Cardiac fibroblast (primary cell): ENCODE results near the gene IL12RB1.
"Not testable (repeated sequence)": the region's sequence is repeated elsewhere in the genome, so short reads cannot be mapped to it uniquely, and the experiment has no call there.

Experiments
- DNase-seq, 2 donors: peaks; one replicate each; pipeline versions ENCODE4 v3.0.0 to v3.0.0-alpha.2; 2010; ENCODE audit warnings: low read depth in 2 of 2
- H3K4me3 ChIP-seq, 2 donors: replicated peaks in 1 of 2; 1 replicate in 1 of 2; 2 replicates in 1 of 2; pipeline ENCODE4 v1.5.1; 2011; ENCODE audit warnings: low read depth in 2 of 2, low read length in 2 of 2, mild to moderate bottlenecking in 2 of 2, moderate library complexity in 1 of 2
- CTCF ChIP-seq: IDR thresholded peaks from one replicate; pipeline ENCODE4 v1.5.1; 2011; ENCODE audit warnings: low read depth, mild to moderate bottlenecking, low read length, inconsistent platforms

Gene IL12RB1

DNA sequence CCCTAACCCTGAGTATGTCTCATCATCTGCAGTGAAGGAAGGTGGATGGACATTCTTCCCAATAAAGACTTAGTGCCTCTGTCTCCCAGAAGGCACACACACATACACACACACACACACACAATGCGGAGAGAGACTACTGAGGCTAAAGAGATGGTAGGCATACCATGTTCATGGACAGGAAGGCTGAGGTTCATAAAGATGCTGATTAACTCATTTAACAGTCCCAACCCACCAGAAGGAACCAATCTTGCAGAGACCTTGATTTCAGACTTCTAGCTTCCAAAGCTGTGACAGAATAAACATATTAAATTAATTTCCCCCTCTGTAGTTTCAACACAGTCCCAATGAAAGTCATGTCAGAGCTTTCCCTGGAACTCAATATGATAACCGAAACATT is 45.7 kb downstream of the IL12RB1 start:
- no peak for DNase-seq
- no peak overlapping the region for H3K4me3 ChIP-seq
- TF ChIP-seq CTCF: no peak

DNA sequence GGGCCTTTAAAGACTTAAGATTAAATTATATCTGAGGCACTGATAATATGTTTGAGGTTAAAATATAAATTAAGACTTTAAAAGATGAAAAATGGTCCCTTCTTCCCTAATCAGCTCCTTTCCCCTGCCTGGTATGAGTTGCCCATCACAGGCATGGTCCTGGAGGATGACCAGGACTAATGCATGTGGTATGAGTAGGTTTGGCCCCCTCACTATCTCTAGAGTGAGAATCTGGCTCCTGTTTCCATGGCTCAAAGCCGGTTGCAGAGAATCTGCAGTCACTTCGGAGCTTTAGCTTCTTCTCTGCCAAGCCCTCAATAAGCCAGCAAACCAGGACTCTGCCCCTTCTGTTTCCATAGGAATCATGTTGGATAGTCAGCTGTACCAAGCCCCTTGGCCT is 54.6 kb downstream of the IL12RB1 start:
- H3K4me3 ChIP-seq, DNase-seq: not testable (repeated sequence)

DNA sequence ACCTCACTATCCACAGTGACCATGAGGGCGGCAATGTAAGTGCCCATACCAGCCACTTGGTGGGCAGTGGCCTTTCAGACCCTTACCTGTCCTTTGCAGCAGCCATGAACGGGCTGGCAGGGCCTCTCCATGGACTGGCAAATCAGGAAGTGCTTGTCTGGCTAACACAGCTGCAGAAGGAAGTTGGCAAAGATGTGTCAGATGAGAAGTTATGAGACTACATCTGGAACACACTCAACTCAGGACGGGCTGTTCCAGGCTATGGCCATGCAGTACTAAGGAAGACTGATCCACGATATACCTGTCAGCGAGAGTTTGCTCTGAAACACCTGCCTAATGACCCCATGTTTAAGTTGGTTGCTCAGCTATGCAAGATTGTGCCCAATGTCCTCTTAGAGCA is 55.3 kb downstream of the IL12RB1 start:
- not testable (repeated sequence) for DNase-seq, H3K4me3 ChIP-seq

DNA sequence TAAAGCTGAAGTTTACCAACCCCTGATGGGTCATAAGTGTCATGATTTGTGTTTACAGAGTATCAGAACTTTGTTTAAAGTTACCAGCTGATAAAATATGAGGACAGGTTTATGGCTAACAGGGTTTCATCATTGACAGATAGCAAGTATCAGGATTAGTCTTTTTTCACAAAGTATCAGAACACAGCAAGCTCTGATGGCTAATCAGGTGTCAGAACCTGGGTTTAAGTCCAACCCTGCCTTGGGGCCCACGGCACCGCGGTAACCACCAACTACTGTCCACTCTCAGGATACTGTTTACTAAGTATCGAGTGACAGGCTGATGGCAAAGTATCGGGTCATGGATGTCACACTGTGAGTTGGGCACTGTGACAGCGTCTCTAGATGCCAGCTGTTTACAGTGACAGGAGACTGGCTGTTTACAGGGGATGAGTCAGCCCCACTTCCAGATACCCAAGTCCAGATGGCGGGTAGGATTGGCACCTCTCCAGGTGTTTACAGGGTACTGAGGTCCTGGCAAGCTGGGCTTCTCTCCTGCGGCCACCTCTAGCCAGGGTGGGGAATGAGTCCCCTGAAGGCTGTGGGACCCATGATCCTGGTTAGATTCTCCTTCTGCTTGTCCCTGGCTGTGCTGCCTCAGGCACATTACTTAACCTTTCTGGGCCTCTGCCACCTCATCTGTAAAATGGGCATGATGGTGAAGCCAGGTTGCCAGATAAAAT is 57.0 kb downstream of the IL12RB1 start:
- H3K4me3 ChIP-seq: no peak overlapping the region
- DNase-seq: peak; percentile 55 to 57
- TF ChIP-seq CTCF: no peak

DNA sequence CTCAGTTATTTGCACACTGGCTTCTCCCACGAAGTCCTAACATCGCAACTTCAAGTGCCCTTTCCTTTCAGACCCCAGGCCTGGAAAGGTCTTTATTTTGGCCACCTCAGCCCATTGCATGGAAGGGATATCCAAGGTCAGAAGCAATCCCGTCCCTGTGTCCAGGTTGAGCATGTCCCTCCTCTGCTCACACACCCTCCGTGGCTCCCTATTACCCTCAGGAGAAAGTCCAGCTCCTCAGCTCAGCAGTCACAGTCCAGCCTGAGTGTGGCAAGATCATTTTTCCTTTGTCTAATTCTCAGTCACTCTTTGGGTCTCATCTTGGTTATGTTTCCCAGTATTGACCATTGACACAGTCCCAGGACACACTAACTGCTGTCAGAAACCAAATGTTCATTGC is 59.6 kb downstream of the IL12RB1 start:
- TF ChIP-seq CTCF: no peak
- no peak overlapping the region for H3K4me3 ChIP-seq
- no peak for DNase-seq

GRCh38 chr19:18023622-18024251 is 63.0 kb downstream of the IL12RB1 start:
- H3K4me3 ChIP-seq: no peak overlapping the region
- no peak for TF ChIP-seq CTCF
- DNase-seq: peak; percentile 93 to 96

GRCh38 chr19:18021121-18021755 is 65.5 kb downstream of the IL12RB1 start:
- peak; percentile 91 to 95 for DNase-seq
- H3K4me3 ChIP-seq: no peak overlapping the region
- TF ChIP-seq CTCF: no peak
